ENCODE data around the gene EFCAB11.

GRCh38 chr14:89793367-89793716 is 161.2 kb downstream of the EFCAB11 start:
- TF ChIP-seq CTCF (conservative IDR thresholded peaks at IDR 0.05; ENCODE audit: low read length) (no peak), EZH2phosphoT487 (IDR thresholded peaks at IDR 0.05; ENCODE audit: borderline replicate concordance) (no peak)
